ENCODE results near the gene DAB1. TPM values are rescaled to one million over a fixed set of nuclear protein-coding genes. Genes with fewer than 3 reads are reported as not detected.

Gene DAB1
- total and polyA plus RNA-seq, 5 donors from 2014 or later: 0.87 to 5.1 (median 4.0) TPM

DNA sequence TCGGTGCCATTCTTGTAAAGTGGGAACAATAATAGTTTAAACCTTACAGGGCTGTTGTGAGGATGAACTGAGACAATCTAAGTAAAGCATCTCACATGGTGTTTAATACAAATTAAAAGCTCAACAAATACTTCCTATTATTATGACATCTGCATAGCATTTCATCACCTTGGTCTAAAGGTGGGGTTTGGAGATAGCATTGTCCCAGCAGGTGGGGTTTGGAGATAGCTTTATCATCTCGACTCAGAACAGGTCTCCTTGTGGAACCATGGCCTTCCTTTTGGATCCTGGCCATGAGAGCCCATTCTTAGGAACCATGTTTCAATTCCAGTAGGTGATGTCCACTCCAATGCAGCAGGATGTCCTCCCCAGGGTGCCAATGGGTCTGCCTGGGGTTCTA is 437.5 kb downstream of the DAB1 start:
- Histone ChIP-seq H3K27ac (ENCODE audit: insufficient read depth, low read length, poor library complexity, severe bottlenecking) (no peak overlapping the region), H3K9me3 (ENCODE audit: control insufficient read depth in 2 of 2, low read length in 2 of 2) (no peaks in the 10 kb centered on the region), H3K36me3 (ENCODE audit: control insufficient read depth, insufficient read depth, low read length) (no peaks in the 10 kb centered on the region), H3K4me1 (ENCODE audit: control insufficient read depth, insufficient read depth, low read length, poor library complexity, severe bottlenecking) (no peaks in the 10 kb centered on the region), H3K27me3 (ENCODE audit: control insufficient read depth, insufficient read depth, low read length) (peaks cover 2% of the 10 kb centered on the region), H3K4me3 (ENCODE audit: low read depth, low read length) (no peak overlapping the region)
- DNase-seq (no peak), ATAC-seq (ENCODE audit: low read depth in 2 of 2) (no peak)
- Mint-ChIP-seq H3K4me1 (no peaks in the 10 kb centered on the region), H3K36me3 (no peaks in the 10 kb centered on the region), H3K27ac (no peak overlapping the region), H3K9me3 (peaks cover 0 to 5% (median 0%) of the 10 kb centered on the region in 7 donors), H3K4me3 (no peak overlapping the region), H3K27me3 (peaks cover 4% of the 10 kb centered on the region)

- Mint-ChIP-seq H3K27ac (no peak overlapping the region), H3K27me3 (peaks cover 4% of the 10 kb centered on the region), H3K9me3 (peaks cover 0 to 5% (median 0%) of the 10 kb centered on the region in 7 donors), H3K4me3 (no peak overlapping the region), H3K36me3 (no peaks in the 10 kb centered on the region), H3K4me1 (no peaks in the 10 kb centered on the region)
- ATAC-seq (ENCODE audit: low read depth in 2 of 2) (no peak), DNase-seq (no peak)
- Histone ChIP-seq H3K4me1 (ENCODE audit: control insufficient read depth, insufficient read depth, low read length, poor library complexity, severe bottlenecking) (no peaks in the 10 kb centered on the region), H3K36me3 (ENCODE audit: control insufficient read depth, insufficient read depth, low read length) (no peaks in the 10 kb centered on the region), H3K27ac (ENCODE audit: insufficient read depth, low read length, poor library complexity, severe bottlenecking) (no peak overlapping the region), H3K27me3 (ENCODE audit: control insufficient read depth, insufficient read depth, low read length) (peaks cover 2% of the 10 kb centered on the region), H3K4me3 (ENCODE audit: low read depth, low read length) (no peak overlapping the region), H3K9me3 (ENCODE audit: control insufficient read depth in 2 of 2, low read length in 2 of 2) (no peaks in the 10 kb centered on the region)
Observed at GRCh38 chr1:56985857-56986256, 438.0 kb downstream of the DAB1 start.

GRCh38 chr1:56983484-56983883 is 440.4 kb downstream of the DAB1 start:
- H3K9me3 Mint-ChIP-seq: peaks cover 0 to 5% (median 0%) of the 10 kb centered on the region in 7 donors
- Histone ChIP-seq H3K36me3 (ENCODE audit: control insufficient read depth, insufficient read depth, low read length) (no peaks in the 10 kb centered on the region), H3K27ac (ENCODE audit: insufficient read depth, low read length, poor library complexity, severe bottlenecking) (no peak overlapping the region), H3K4me1 (ENCODE audit: control insufficient read depth, insufficient read depth, low read length, poor library complexity, severe bottlenecking) (no peaks in the 10 kb centered on the region), H3K9me3 (ENCODE audit: control insufficient read depth in 2 of 2, low read length in 2 of 2) (no peaks in the 10 kb centered on the region), H3K4me3 (ENCODE audit: low read depth, low read length) (no peak overlapping the region), H3K27me3 (ENCODE audit: control insufficient read depth, insufficient read depth, low read length) (peaks cover 2% of the 10 kb centered on the region)
- H3K4me3 Mint-ChIP-seq: no peak overlapping the region
- no peaks in the 10 kb centered on the region for H3K36me3 Mint-ChIP-seq
- ATAC-seq (ENCODE audit: low read depth in 2 of 2): no peak
- no peak for DNase-seq
- peaks cover 4% of the 10 kb centered on the region for H3K27me3 Mint-ChIP-seq
- H3K27ac Mint-ChIP-seq: no peak overlapping the region
- H3K4me1 Mint-ChIP-seq: no peaks in the 10 kb centered on the region

GRCh38 chr1:56979986-56980755 is 443.7 kb downstream of the DAB1 start:
- DNase-seq: no peak
- H3K27me3 Mint-ChIP-seq: peaks cover 4% of the 10 kb centered on the region
- Histone ChIP-seq H3K4me1 (ENCODE audit: control insufficient read depth, insufficient read depth, low read length, poor library complexity, severe bottlenecking) (no peaks in the 10 kb centered on the region), H3K9me3 (ENCODE audit: control insufficient read depth in 2 of 2, low read length in 2 of 2) (no peaks in the 10 kb centered on the region), H3K36me3 (ENCODE audit: control insufficient read depth, insufficient read depth, low read length) (no peaks in the 10 kb centered on the region), H3K27ac (ENCODE audit: insufficient read depth, low read length, poor library complexity, severe bottlenecking) (no peak overlapping the region), H3K27me3 (ENCODE audit: control insufficient read depth, insufficient read depth, low read length) (peaks cover 2% of the 10 kb centered on the region), H3K4me3 (ENCODE audit: low read depth, low read length) (no peak overlapping the region)
- no peak overlapping the region for H3K4me3 Mint-ChIP-seq
- no peak for ATAC-seq (ENCODE audit: low read depth in 2 of 2)
- H3K4me1 Mint-ChIP-seq: no peaks in the 10 kb centered on the region
- H3K9me3 Mint-ChIP-seq: peaks cover 0 to 1% (median 0%) of the 10 kb centered on the region in 7 donors
- no peaks in the 10 kb centered on the region for H3K36me3 Mint-ChIP-seq
- no peak overlapping the region for H3K27ac Mint-ChIP-seq

- Mint-ChIP-seq H3K27me3 (peaks cover 4% of the 10 kb centered on the region), H3K27ac (no peak overlapping the region), H3K36me3 (no peaks in the 10 kb centered on the region), H3K4me3 (no peak overlapping the region), H3K4me1 (no peaks in the 10 kb centered on the region), H3K9me3 (peaks cover 0 to 1% (median 0%) of the 10 kb centered on the region in 7 donors)
- Histone ChIP-seq H3K4me3 (ENCODE audit: low read depth, low read length) (no peak overlapping the region), H3K27ac (ENCODE audit: insufficient read depth, low read length, poor library complexity, severe bottlenecking) (no peak overlapping the region), H3K9me3 (ENCODE audit: control insufficient read depth in 2 of 2, low read length in 2 of 2) (no peaks in the 10 kb centered on the region), H3K36me3 (ENCODE audit: control insufficient read depth, insufficient read depth, low read length) (no peaks in the 10 kb centered on the region), H3K27me3 (ENCODE audit: control insufficient read depth, insufficient read depth, low read length) (peaks cover 2% of the 10 kb centered on the region), H3K4me1 (ENCODE audit: control insufficient read depth, insufficient read depth, low read length, poor library complexity, severe bottlenecking) (no peaks in the 10 kb centered on the region)
- DNase-seq (no peak), ATAC-seq (ENCODE audit: low read depth in 2 of 2) (no peak)
Observed at GRCh38 chr1:56978819-56979218, 445.0 kb downstream of the DAB1 start.

DNA sequence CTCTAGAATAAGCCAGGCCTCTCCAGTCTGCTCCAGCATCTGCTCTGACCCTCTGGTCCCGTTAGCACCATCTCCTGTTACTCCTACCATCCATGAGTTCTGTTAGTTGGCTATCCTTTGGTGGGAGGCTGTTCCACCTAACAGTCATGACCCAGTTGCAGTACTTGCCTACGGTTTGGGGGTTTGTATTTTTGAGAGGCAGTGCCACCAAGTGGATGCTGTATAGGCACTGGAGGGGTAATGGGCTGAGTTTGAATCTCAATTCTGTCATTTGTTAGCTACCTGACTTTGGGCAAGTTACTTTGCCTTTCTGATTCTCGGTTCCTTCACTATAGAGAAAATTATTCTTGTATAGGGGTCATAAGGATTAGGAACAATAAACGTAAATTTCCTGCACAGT is 445.9 kb downstream of the DAB1 start:
- Histone ChIP-seq H3K4me1 (ENCODE audit: control insufficient read depth, insufficient read depth, low read length, poor library complexity, severe bottlenecking) (no peaks in the 10 kb centered on the region), H3K4me3 (ENCODE audit: low read depth, low read length) (no peak overlapping the region), H3K9me3 (ENCODE audit: control insufficient read depth in 2 of 2, low read length in 2 of 2) (no peaks in the 10 kb centered on the region), H3K27ac (ENCODE audit: insufficient read depth, low read length, poor library complexity, severe bottlenecking) (no peak overlapping the region), H3K27me3 (ENCODE audit: control insufficient read depth, insufficient read depth, low read length) (peaks cover 2% of the 10 kb centered on the region), H3K36me3 (ENCODE audit: control insufficient read depth, insufficient read depth, low read length) (no peaks in the 10 kb centered on the region)
- Mint-ChIP-seq H3K9me3 (peaks cover 0 to 1% (median 0%) of the 10 kb centered on the region in 7 donors), H3K36me3 (no peaks in the 10 kb centered on the region), H3K4me3 (no peak overlapping the region), H3K27me3 (peaks cover 4% of the 10 kb centered on the region), H3K27ac (no peak overlapping the region), H3K4me1 (no peaks in the 10 kb centered on the region)
- no peak for ATAC-seq (ENCODE audit: low read depth in 2 of 2)
- no peak for DNase-seq

DNA sequence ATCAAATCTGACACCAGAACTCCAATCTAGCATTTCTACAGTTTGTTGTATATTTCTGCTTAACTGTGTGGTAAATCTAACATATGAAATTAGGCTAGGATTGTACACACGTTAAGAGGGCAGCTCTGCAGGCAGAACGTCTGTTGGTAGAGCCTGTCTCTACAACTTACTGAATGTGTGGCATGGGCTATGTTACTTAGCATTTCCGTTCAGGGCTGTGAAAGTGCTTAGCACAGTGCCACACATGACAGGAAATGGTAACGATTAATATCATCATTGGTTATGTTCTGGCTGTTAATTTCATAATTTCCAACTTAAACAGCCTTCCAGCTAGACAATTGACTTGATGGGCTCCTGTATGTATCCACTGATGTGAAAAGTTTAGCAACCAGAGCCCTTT is 448.4 kb downstream of the DAB1 start:
- Mint-ChIP-seq H3K9me3 (peaks cover 0 to 2% (median 0%) of the 10 kb centered on the region in 7 donors), H3K27ac (no peak overlapping the region), H3K4me3 (no peak overlapping the region), H3K4me1 (no peaks in the 10 kb centered on the region), H3K27me3 (no peaks in the 10 kb centered on the region), H3K36me3 (no peaks in the 10 kb centered on the region)
- Histone ChIP-seq H3K4me1 (ENCODE audit: control insufficient read depth, insufficient read depth, low read length, poor library complexity, severe bottlenecking) (no peaks in the 10 kb centered on the region), H3K27me3 (ENCODE audit: control insufficient read depth, insufficient read depth, low read length) (no peaks in the 10 kb centered on the region), H3K9me3 (ENCODE audit: control insufficient read depth in 2 of 2, low read length in 2 of 2) (no peaks in the 10 kb centered on the region), H3K4me3 (ENCODE audit: low read depth, low read length) (no peak overlapping the region), H3K27ac (ENCODE audit: insufficient read depth, low read length, poor library complexity, severe bottlenecking) (no peak overlapping the region), H3K36me3 (ENCODE audit: control insufficient read depth, insufficient read depth, low read length) (no peaks in the 10 kb centered on the region)
- no peak for ATAC-seq (ENCODE audit: low read depth in 2 of 2)
- DNase-seq: no peak

Data from CD4-positive, CD25-positive, alpha-beta regulatory T cell (primary cell).